A549 treated with DMSO at 1 μM for 4 hours (cell line): ENCODE results near the gene PHETA1. TPM values are rescaled to one million over a fixed set of nuclear protein-coding genes. Genes with fewer than 3 reads are reported as not detected.

Source experiments
- total RNA-seq: library from RNA; stranded (reverse); fragments of 200-300 nt; extraction: Qiagen RNA extraction; gene quantifications from 5 replicates; pipeline ENCODE4 v1.2.3, GENCODE V29; 2022; ENCODE audit warnings: low read depth

The PHETA1 gene, protein sequence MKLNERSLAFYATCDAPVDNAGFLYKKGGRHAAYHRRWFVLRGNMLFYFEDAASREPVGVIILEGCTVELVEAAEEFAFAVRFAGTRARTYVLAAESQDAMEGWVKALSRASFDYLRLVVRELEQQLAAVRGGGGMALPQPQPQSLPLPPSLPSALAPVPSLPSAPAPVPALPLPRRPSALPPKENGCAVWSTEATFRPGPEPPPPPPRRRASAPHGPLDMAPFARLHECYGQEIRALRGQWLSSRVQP
- 6.9 to 9.5 TPM (median 7.4 TPM) in 5 replicates for total RNA-seq

GRCh38 chr12:111368788-111369495 lies at the start of gene PHETA1:
Gene PHETA1, minus strand, starts transcription at chr12:111369095. Its CDS starts 5,668 bp downstream, at chr12:111363427.

DNA sequence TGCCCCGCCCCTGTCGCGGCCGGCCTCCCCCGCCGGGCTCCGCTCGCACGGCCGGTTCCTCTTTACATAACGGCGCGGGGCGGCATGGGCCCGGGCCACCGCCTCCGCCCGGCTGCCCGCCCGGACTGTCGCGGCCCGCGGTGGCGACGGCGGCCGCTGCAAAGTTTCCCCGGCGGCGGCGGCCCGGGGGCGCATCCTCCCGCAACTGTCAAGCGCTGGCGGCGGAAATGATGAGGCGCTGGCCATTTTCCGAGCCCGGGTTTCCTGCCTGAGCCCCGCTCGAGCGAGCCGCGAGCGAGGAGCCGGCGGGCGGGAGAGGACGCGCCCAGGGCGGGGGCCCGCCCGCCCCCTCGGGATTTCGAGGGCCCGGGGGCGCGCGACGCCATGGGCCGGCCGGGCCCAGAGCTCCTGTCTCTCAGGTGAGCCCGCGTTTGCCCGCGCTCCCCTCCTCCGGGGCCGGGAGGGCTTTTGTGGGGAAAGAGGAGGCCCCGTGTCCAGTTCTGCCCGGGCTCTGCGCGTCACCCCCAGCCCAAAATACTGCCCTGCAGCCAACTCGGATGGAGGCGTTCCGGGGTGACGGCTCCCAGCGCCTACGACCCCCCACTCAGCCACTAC lies 37.1 kb upstream of the PHETA1 start, which contains the start of gene SH2B3:
Gene SH2B3 (plus strand): TSS at position 65 of the 615 bp plus-strand sequence. CDS start 12,223 bp downstream, outside the sequence.

Other genes starting within 250 kb of the PHETA1 start
- 6.5 to 9.9 TPM (median 7.8 TPM) in 5 replicates for gene SH2B3, start 36.8 kb upstream of the PHETA1 start, total RNA-seq
- gene ATXN2, start 230.2 kb upstream of the PHETA1 start, total RNA-seq: 41.9 to 48.3 TPM (median 43.2 TPM) in 5 replicates